Smooth muscle cell (in vitro differentiated cells): ENCODE data around the gene UMODL1. TPM values are rescaled to one million over a fixed set of nuclear protein-coding genes. Genes with fewer than 3 reads are reported as not detected.

Experiments
- DNase-seq: peaks from one replicate; lab custom pipeline; 2025; ENCODE audit not compliant: unreplicated experiment; lab: John Stamatoyannopoulos, UW
- H2AFZ ChIP-seq: fragments of 200-600 bp; sonication (generic); 2 replicates; pipeline ENCODE4 v1.6.0; 2016; ENCODE audit warnings: antibody characterized with exemption, low read depth, mild to moderate bottlenecking
- H3F3A ChIP-seq: fragments of 200-600 bp; sonication (generic); 2 replicates; pipeline ENCODE4 v1.6.0; 2017; ENCODE audit warnings: antibody characterized with exemption, low read depth
- H3K27ac ChIP-seq: fragments of 200-600 bp; sonication (generic); 2 replicates; pipeline ENCODE4 v1.5.1; 2016; ENCODE audit warnings: low read depth, mild to moderate bottlenecking
- H3K27me3 ChIP-seq: fragments of 200-600 bp; sonication (generic); 2 replicates; pipeline ENCODE4 v1.6.1; 2016; ENCODE audit warnings: low read depth, mild to moderate bottlenecking
- H3K36me3 ChIP-seq: fragments of 200-600 bp; sonication (generic); 2 replicates; pipeline ENCODE4 v1.5.1; 2016; ENCODE audit warnings: low read depth
- H3K4me1 ChIP-seq: fragments of 200-600 bp; sonication (generic); 2 replicates; pipeline ENCODE4 v1.5.1; 2016; ENCODE audit warnings: low read depth
- H3K4me2 ChIP-seq: fragments of 200-600 bp; sonication (generic); 2 replicates; pipeline ENCODE4 v1.6.0; 2016; ENCODE audit warnings: mild to moderate bottlenecking
- H3K4me3 ChIP-seq: fragments of 200-600 bp; sonication (generic); 2 replicates; pipeline ENCODE4 v1.5.1; 2016; ENCODE audit warnings: mild to moderate bottlenecking
- H3K79me2 ChIP-seq: fragments of 200-600 bp; sonication (generic); 2 replicates; pipeline ENCODE4 v1.6.0; 2016; ENCODE audit warnings: low read depth, mild to moderate bottlenecking
- H3K9ac ChIP-seq: fragments of 200-600 bp; sonication (generic); 2 replicates; pipeline ENCODE4 v1.6.0; 2016; ENCODE audit warnings: low read depth
- H3K9me3 ChIP-seq: fragments of 200-600 bp; sonication (generic); replicated peaks from 2 replicates; pipeline ENCODE4 v1.5.1; 2016; ENCODE audit warnings: low read depth
- H4K20me1 ChIP-seq: fragments of 200-600 bp; sonication (generic); 2 replicates; pipeline ENCODE4 v1.6.0; 2016; ENCODE audit warnings: low read depth
- WGBS: methylation state at CpG from one replicate; pipeline ENCODE4 v1.1.7; 2016; ENCODE audit warnings: low lambda C conversion rate; 5-methylcytosine and 5-hydroxymethylcytosine counted together
- polyA plus RNA-seq: library from polyadenylated mRNA; unstranded; fragments of >200 nt; fragmentation: Nextera tagmentation; extraction: Ambion mirVana; gene quantifications from 2 replicates; pipeline ENCODE4 v1.2.1, GENCODE V29; 2016
- total RNA-seq: library from RNA; depleted of rRNA; stranded (reverse); fragments of >200 nt; gene quantifications from 2 replicates; pipeline ENCODE4 v1.2.3, GENCODE V29; 2014
- TF ChIP-seq, protein P1 (sequence below): fragments of 200-600 bp; sonication (generic); IDR thresholded peaks from 2 replicates; pipeline ENCODE4 v1.5.1; 2017; ENCODE audit warnings: borderline replicate concordance, mild to moderate bottlenecking, antibody characterized with exemption; ENCODE audit not compliant: insufficient read depth, poor library complexity, severe bottlenecking

Gene UMODL1
- total and polyA plus RNA-seq, 2 experiments from 2014 or later: 0.14 TPM; not detected in 1

DNA sequence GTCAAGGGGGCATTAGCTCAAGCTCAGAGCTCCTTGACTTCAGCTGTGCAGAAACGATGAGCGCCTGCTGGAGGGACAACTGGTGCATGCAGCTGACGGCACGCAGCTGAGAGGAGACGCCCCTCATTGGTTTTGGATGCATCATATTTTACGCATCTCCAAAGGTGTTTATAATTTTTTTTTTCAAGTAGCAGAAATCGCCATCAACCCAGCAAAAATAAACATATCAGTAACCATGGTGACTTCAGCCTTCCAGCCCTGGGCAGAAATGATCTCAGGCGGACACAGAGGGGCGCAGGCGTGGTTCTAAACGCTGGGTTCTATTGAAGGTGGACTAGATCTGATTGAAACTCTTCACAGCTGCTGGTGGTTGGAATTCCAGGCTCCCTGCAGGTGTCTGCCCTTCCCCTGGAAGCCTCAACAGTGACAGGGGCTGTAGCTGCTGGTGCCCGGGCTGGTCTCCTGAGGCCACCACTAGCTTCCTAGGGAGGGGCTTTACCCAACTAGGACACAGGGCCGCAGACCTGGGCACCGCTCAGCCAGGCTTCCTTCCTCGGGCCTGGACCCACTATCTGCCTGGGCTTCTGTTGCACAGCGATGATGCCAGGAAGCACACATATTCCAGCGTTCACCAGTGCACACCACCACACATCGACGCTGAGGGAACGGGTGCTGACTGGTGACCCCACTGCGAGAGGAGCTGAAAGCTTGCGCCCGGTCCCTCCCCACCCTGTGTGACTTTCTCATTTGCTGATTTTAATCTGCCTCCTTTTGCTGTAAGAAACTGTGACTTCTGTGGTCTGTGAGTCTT, 84.1 kb downstream of the UMODL1 start:
- H3K27me3 ChIP-seq: no peaks in the 10 kb centered on the region
- H3K27ac ChIP-seq: no peak overlapping the region
- no peak overlapping the region for H3K4me2 ChIP-seq
- no peak for DNase-seq
- TF ChIP-seq, protein P1, sequence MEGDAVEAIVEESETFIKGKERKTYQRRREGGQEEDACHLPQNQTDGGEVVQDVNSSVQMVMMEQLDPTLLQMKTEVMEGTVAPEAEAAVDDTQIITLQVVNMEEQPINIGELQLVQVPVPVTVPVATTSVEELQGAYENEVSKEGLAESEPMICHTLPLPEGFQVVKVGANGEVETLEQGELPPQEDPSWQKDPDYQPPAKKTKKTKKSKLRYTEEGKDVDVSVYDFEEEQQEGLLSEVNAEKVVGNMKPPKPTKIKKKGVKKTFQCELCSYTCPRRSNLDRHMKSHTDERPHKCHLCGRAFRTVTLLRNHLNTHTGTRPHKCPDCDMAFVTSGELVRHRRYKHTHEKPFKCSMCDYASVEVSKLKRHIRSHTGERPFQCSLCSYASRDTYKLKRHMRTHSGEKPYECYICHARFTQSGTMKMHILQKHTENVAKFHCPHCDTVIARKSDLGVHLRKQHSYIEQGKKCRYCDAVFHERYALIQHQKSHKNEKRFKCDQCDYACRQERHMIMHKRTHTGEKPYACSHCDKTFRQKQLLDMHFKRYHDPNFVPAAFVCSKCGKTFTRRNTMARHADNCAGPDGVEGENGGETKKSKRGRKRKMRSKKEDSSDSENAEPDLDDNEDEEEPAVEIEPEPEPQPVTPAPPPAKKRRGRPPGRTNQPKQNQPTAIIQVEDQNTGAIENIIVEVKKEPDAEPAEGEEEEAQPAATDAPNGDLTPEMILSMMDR: no peak
- H3K4me3 ChIP-seq: no peak overlapping the region
- no peaks in the 10 kb centered on the region for H3K36me3 ChIP-seq
- no peaks in the 10 kb centered on the region for H3K4me1 ChIP-seq
- no peaks in the 10 kb centered on the region for H4K20me1 ChIP-seq
- H3K9me3 ChIP-seq: no peaks in the 10 kb centered on the region
- H3K79me2 ChIP-seq: no peaks in the 10 kb centered on the region
- H3F3A ChIP-seq: no peaks in the 10 kb centered on the region
- H3K9ac ChIP-seq: no peak overlapping the region
- WGBS: 92% methylated on average over 23 of the region's 23 CpGs
- H2AFZ ChIP-seq: no peak overlapping the region

DNA sequence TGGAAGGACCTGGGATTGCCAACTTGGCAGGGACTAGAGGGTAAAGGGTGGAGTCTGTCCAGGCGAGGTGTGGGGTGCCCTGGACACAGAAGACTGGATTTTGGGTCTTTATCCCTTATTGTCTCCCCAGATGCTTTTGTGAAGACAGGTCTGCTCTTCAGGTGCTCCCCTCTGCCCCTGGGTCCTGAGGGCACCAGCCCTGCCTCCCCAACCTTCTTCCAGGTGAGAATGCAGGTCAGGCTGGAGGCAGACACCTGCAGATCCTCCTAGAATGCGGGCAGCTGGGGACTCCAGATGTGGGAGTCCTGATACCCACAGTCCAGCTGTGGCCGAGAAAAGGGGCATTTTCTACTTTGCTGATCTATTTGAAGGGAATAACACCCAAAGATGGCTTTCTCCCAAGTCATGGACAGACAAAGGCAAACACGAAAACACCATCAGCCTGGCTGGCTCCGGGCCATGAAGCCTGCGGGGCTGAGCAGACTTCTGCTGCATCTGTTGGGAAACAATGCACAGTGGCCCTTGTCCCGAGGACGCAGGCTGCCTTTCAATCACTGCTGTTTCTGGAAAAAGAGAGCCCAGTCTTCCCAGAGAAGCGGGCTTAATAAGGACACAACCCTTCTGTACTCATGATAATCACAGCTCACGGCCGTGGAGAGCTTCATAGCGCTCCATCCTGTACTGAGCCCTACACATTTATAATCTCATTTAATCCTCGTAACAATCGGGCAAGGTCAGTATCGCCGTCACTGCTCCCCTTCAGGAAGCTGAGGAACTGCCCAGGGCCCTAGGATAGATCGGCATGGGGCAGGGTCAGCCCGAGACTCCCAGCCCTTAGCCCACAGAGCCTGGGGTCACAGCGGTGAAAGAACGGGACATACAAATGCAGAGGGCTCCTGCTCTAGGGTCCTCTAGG, 85.8 kb downstream of the UMODL1 start:
- no peak overlapping the region for H3K4me2 ChIP-seq
- peaks cover 4% of the 10 kb centered on the region for H3K4me1 ChIP-seq
- H3K4me3 ChIP-seq: no peak overlapping the region
- WGBS: 82% methylated on average over 20 of the region's 20 CpGs
- H3K79me2 ChIP-seq: no peaks in the 10 kb centered on the region
- H3K27ac ChIP-seq: no peak overlapping the region
- no peak for DNase-seq
- H3K9me3 ChIP-seq: no peaks in the 10 kb centered on the region
- no peaks in the 10 kb centered on the region for H3K27me3 ChIP-seq
- no peak overlapping the region for H2AFZ ChIP-seq
- TF ChIP-seq, protein P1: no peak
- no peaks in the 10 kb centered on the region for H3K36me3 ChIP-seq
- H3K9ac ChIP-seq: no peak overlapping the region
- no peaks in the 10 kb centered on the region for H3F3A ChIP-seq
- no peaks in the 10 kb centered on the region for H4K20me1 ChIP-seq

DNA sequence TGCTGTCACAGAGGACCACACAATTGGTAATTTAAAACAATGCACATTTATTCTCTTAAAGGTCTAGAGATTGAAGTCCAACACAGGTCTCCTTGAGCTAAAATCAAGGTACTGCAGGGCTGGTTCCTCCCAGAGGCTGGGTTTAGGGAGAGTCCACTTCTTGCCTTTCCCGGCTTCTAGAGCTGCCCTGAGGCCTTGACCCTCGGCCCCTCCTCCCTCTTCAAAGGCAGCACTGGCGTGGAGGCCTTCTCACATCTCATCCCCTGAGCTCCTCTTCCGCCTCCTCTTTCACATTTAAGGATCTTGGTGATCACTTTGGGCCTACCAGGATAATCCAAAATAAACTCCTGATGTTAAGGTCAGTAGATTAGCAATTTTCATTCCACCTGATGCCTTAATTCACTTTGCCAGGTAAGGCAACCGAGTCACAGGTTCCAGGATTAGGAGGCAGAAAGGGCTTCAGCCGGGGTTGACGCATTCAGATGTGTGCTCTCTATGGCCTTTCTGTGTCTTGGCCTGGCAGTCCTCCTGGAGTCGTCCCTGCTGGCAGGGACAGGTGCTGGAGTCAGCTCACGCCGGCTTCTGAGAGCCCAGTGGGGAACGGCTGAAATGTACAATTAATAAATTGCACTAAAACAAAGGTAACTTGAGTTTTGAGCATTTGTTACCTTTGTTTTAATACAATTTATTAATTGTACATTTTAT, 86.6 kb downstream of the UMODL1 start:
- H3K79me2 ChIP-seq: no peaks in the 10 kb centered on the region
- no peaks in the 10 kb centered on the region for H4K20me1 ChIP-seq
- H3K36me3 ChIP-seq: no peaks in the 10 kb centered on the region
- no peaks in the 10 kb centered on the region for H3F3A ChIP-seq
- TF ChIP-seq, protein P1: no peak
- no peak overlapping the region for H3K4me3 ChIP-seq
- DNase-seq: no peak
- H3K27me3 ChIP-seq: no peaks in the 10 kb centered on the region
- H3K9ac ChIP-seq: no peak overlapping the region
- H3K27ac ChIP-seq: no peak overlapping the region
- 89% methylated on average over 11 of the region's 11 CpGs for WGBS
- H3K4me2 ChIP-seq: no peak overlapping the region
- peaks cover 4% of the 10 kb centered on the region for H3K4me1 ChIP-seq
- no peaks in the 10 kb centered on the region for H3K9me3 ChIP-seq
- H2AFZ ChIP-seq: no peak overlapping the region
